DND-41 (cell line): ENCODE data around the gene PRRC2A.

Experiments used
- ATAC-seq: fragments of 200-7000 bp; cut with Tn5 transposase; 3 replicates; pipeline ENCODE4 v1.9.1; 2021; ENCODE audit warnings: low read depth; ENCODE audit not compliant: insufficient read depth
- DNase-seq: peaks from one replicate; pipeline ENCODE4 v3.0.0-alpha.2; 2020
- H2AFZ ChIP-seq: 2 replicates; pipeline ENCODE4 v1.6.0; 2012; ENCODE audit warnings: low read depth, low read length
- H3K27ac ChIP-seq: 2 replicates; pipeline ENCODE4 v1.5.1; 2012; ENCODE audit warnings: low read length, inconsistent platforms
- H3K27me3 ChIP-seq: fragments of 200-600 bp; sonication (generic); 2 replicates; pipeline ENCODE4 v1.6.0; 2012; ENCODE audit warnings: low read length, mild to moderate bottlenecking, inconsistent platforms; ENCODE audit not compliant: insufficient read depth, poor library complexity
- H3K36me3 ChIP-seq: 2 replicates; pipeline ENCODE4 v1.5.1; 2012; ENCODE audit warnings: low read length, inconsistent platforms; ENCODE audit not compliant: insufficient read depth
- H3K4me1 ChIP-seq: 2 replicates; pipeline ENCODE4 v1.5.1; 2012; ENCODE audit warnings: mild to moderate bottlenecking, low read length; ENCODE audit not compliant: insufficient read depth
- H3K4me2 ChIP-seq: 2 replicates; pipeline ENCODE4 v1.6.0; 2012; ENCODE audit warnings: mild to moderate bottlenecking, moderate library complexity, low read length, inconsistent platforms; ENCODE audit not compliant: insufficient read depth
- H3K4me3 ChIP-seq, 2 experiments: fragments of 200-600 bp in 1 of 2; shearing (Covaris generic) in 1 of 2; 2 replicates each; pipeline ENCODE4 v1.5.1; 2012 to 2016; ENCODE audit warnings: inconsistent platforms in 2 of 2, low read length in 2 of 2, mild to moderate bottlenecking in 2 of 2, low read depth in 1 of 2, moderate library complexity in 1 of 2
- H3K79me2 ChIP-seq: 2 replicates; pipeline ENCODE4 v1.6.0; 2012; ENCODE audit warnings: low read length, inconsistent platforms; ENCODE audit not compliant: insufficient read depth
- H3K9ac ChIP-seq: 2 replicates; pipeline ENCODE4 v1.6.0; 2012; ENCODE audit warnings: low read depth, mild to moderate bottlenecking, inconsistent platforms, low read length, moderate library complexity
- H3K9me3 ChIP-seq: 2 replicates; pipeline ENCODE4 v1.5.1; 2012; ENCODE audit warnings: low read length, moderate library complexity, mild to moderate bottlenecking, inconsistent platforms; ENCODE audit not compliant: insufficient read depth, severe bottlenecking
- H4K20me1 ChIP-seq: 2 replicates; pipeline ENCODE4 v1.6.0; 2012; ENCODE audit warnings: low read length; ENCODE audit not compliant: insufficient read depth
- CTCF ChIP-seq: IDR thresholded peaks from 2 replicates; pipeline ENCODE4 v1.5.1; 2012; ENCODE audit warnings: borderline replicate concordance, low read length, moderate library complexity, mild to moderate bottlenecking; ENCODE audit not compliant: poor library complexity, severe bottlenecking; ENCODE audit errors: extremely low read depth
- EZH2 ChIP-seq: IDR thresholded peaks from 3 replicates; pipeline ENCODE4 v1.6.1; 2012; ENCODE audit warnings: borderline replicate concordance, low read depth, mild to moderate bottlenecking, moderate library complexity, low read length, inconsistent platforms; ENCODE audit not compliant: severe bottlenecking

Gene PRRC2A

GRCh38 chr6:31639043-31639442 is 18.5 kb downstream of the PRRC2A start:
- no peaks in the 10 kb centered on the region for H3K4me1 ChIP-seq
- no peak overlapping the region for H3K9ac ChIP-seq
- H4K20me1 ChIP-seq: peaks cover 41% of the 10 kb centered on the region
- H3K27ac ChIP-seq: no peak overlapping the region
- no peaks in the 10 kb centered on the region for H3K27me3 ChIP-seq
- TF ChIP-seq CTCF: no peak
- TF ChIP-seq EZH2: no peak
- DNase-seq (no peak), ATAC-seq (0 out of 3 replicates have a peak, but pooled peaks have one; percentile 1)
- no peak overlapping the region for H3K4me2 ChIP-seq
- no peaks in the 10 kb centered on the region for H3K9me3 ChIP-seq
- no peak overlapping the region for H3K4me3 ChIP-seq
- peaks cover 93% of the 10 kb centered on the region for H3K36me3 ChIP-seq
- H2AFZ ChIP-seq: no peak overlapping the region
- H3K79me2 ChIP-seq: peaks cover 5% of the 10 kb centered on the region

- no peak overlapping the region for H3K4me3 ChIP-seq
- peaks cover 40% of the 10 kb centered on the region for H4K20me1 ChIP-seq
- H3K9me3 ChIP-seq: no peaks in the 10 kb centered on the region
- peaks cover 6% of the 10 kb centered on the region; the same call in 1 of the 2 replicates for H3K79me2 ChIP-seq
- no peak overlapping the region for H3K27ac ChIP-seq
- no peaks in the 10 kb centered on the region for H3K27me3 ChIP-seq
- ATAC-seq: 0 out of 3 replicates have a peak, but pooled peaks have one; percentile 8
- H3K4me1 ChIP-seq: no peaks in the 10 kb centered on the region
- TF ChIP-seq EZH2 (no peak), CTCF (no peak)
- DNase-seq: no peak
- no peak overlapping the region for H2AFZ ChIP-seq
- no peak overlapping the region for H3K4me2 ChIP-seq
- H3K36me3 ChIP-seq: peaks cover 93% of the 10 kb centered on the region
- H3K9ac ChIP-seq: no peak overlapping the region
Measured at GRCh38 chr6:31639449-31639861, 18.9 kb downstream of the PRRC2A start.

GRCh38 chr6:31640612-31641011 is 20.1 kb downstream of the PRRC2A start:
- Histone ChIP-seq H3K27ac (no peak overlapping the region), H3K9me3 (no peaks in the 10 kb centered on the region), H3K27me3 (no peaks in the 10 kb centered on the region), H4K20me1 (peaks cover 37% of the 10 kb centered on the region), H3K4me2 (no peak overlapping the region), H3K9ac (no peak overlapping the region), H3K4me1 (no peaks in the 10 kb centered on the region), H2AFZ (no peak overlapping the region), H3K79me2 (peaks cover 12% of the 10 kb centered on the region; the same call in 1 of the 2 replicates), H3K36me3 (peaks cover 93% of the 10 kb centered on the region), H3K4me3 (no peak overlapping the region)
- ATAC-seq (no peak), DNase-seq (no peak)
- no peak for TF ChIP-seq CTCF
- no peak for TF ChIP-seq EZH2

- H3K4me2 ChIP-seq: no peak overlapping the region
Measured at GRCh38 chr6:31641370-31641769, 20.9 kb downstream of the PRRC2A start.

More at GRCh38 chr6:31641370-31641769, 20.9 kb downstream of the PRRC2A start:
- Histone ChIP-seq H3K9ac (no peak overlapping the region), H3K36me3 (peaks cover 93% of the 10 kb centered on the region), H4K20me1 (peaks cover 30% of the 10 kb centered on the region), H3K27ac (no peak overlapping the region), H2AFZ (no peak overlapping the region), H3K4me3 (no peak overlapping the region), H3K9me3 (no peaks in the 10 kb centered on the region), H3K4me1 (no peaks in the 10 kb centered on the region), H3K27me3 (no peaks in the 10 kb centered on the region), H3K79me2 (peaks cover 12% of the 10 kb centered on the region; the same call in 1 of the 2 replicates)
- TF ChIP-seq EZH2 (no peak), CTCF (no peak)
- ATAC-seq (no peak), DNase-seq (no peak)
